Transverse colon (tissue), 4 donors: ENCODE data around the gene XXYLT1. TPM values are rescaled to one million over a fixed set of nuclear protein-coding genes. Genes with fewer than 3 reads are reported as not detected.

ENCODE experiments used
- DNase-seq: peaks from one replicate; pipeline ENCODE4 v3.0.0-alpha.2; 2019
- H3K27ac ChIP-seq, 4 donors: fragments of 200-600 bp; sonication (generic); 2 replicates each; pipeline ENCODE4 v1.5.1; 2016 to 2018; ENCODE audit warnings: inconsistent platforms in 4 of 4
- H3K27me3 ChIP-seq: fragments of 200-600 bp; sonication (generic); 2 replicates; pipeline ENCODE4 v1.5.1; 2017; ENCODE audit warnings: inconsistent platforms
- H3K36me3 ChIP-seq, 4 donors: fragments of 200-600 bp; sonication (generic); 2 replicates each; pipeline ENCODE4 v1.5.1; 2017 to 2019; ENCODE audit warnings: inconsistent platforms in 4 of 4
- H3K4me1 ChIP-seq, 4 donors: fragments of 200-600 bp; sonication (generic); 2 replicates each; pipeline ENCODE4 v1.5.1; 2017 to 2020; ENCODE audit warnings: inconsistent platforms in 4 of 4
- H3K4me3 ChIP-seq, 4 donors: fragments of 200-600 bp; sonication (generic); 1 replicate in 1 of 4; 2 replicates in 3 of 4; pipeline versions ENCODE4 v1.5.1 to v1.6.1; 2017 to 2019; ENCODE audit warnings: inconsistent platforms in 4 of 4
- H3K9me3 ChIP-seq, 2 donors: fragments of 200-600 bp; sonication (generic); 2 replicates each; pipeline ENCODE4 v1.5.1; 2017 to 2019; ENCODE audit warnings: inconsistent platforms in 2 of 2
- CTCF ChIP-seq, 5 experiments: fragments of 200-600 bp in 3 of 5; fragments of 450-650 bp in 2 of 5; sonication (generic) in 3 of 5; IDR thresholded peaks; 1 replicate in 2 of 5; 2 replicates in 3 of 5; pipeline ENCODE4 v1.5.1; 2016 to 2017; ENCODE audit warnings: antibody characterized with exemption in 5 of 5, inconsistent platforms in 3 of 5, mild to moderate bottlenecking in 2 of 5, moderate library complexity in 1 of 5
- EP300 ChIP-seq: sonication (generic); formaldehyde crosslinking; IDR thresholded peaks from one replicate; pipeline ENCODE4 v1.6.1; 2017; ENCODE audit warnings: antibody characterized with exemption, low read depth
- POLR2A ChIP-seq: fragments of 450-650 bp; IDR thresholded peaks from one replicate; pipeline ENCODE4 v1.6.1; 2016; ENCODE audit warnings: antibody characterized with exemption, mild to moderate bottlenecking, moderate library complexity
- POLR2AphosphoS5 ChIP-seq, 3 donors: sonication (generic); formaldehyde crosslinking; IDR thresholded peaks; one replicate each; pipeline ENCODE4 v1.6.1; 2016; ENCODE audit warnings: antibody characterized with exemption in 3 of 3
- WGBS, 2 donors: methylation state at CpG; one replicate each; pipeline ENCODE4 v1.1.5; 2018; ENCODE audit warnings: low coverage in 1 of 2; 5-methylcytosine and 5-hydroxymethylcytosine counted together
- in situ Hi-C, 4 donors: fragments of 200-750 bp; cut with MboI; loops; one replicate each; pipeline versions ENCODE4 v1.15.0 to v1.15.1; 2017; ENCODE audit warnings: low sequenced_read_pairs in 3 of 4, low pct_ligation_motif_present in 1 of 4, low pct_unique_long_range_greater_than_20kb in 1 of 4
- intact Hi-C: fragments of 100-400 bp; cut with DNase I; formaldehyde crosslinking; loops from one replicate; pipeline ENCODE4 v1.15.1; 2023; ENCODE audit warnings: low total_unique reads
- total RNA-seq, 4 donors: library from RNA; depleted of rRNA; stranded (reverse); fragments of >200 nt; gene quantifications; one replicate each; pipeline ENCODE4 v1.1.0, GENCODE V29; 2016

XXYLT1 gene
- total RNA-seq, 4 donors from 2014 or later: 3.0 to 10.0 (median 5.9) TPM

DNA sequence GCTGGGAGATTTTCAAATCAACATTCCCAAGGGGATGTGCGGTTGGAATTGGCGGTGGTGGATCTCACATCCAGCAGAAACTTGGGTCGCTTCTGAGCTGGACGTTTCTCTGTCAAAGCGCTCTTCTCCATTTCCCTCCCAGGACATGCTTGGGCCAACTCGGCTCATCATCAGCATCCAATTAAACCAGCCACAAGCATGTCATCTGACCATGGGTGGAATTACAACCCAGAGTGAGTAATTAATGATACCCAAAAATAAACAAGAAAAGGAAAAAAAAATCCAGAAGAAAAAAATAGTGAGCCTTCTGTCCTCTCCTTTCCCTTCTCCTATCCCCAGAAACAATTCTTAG, 111.2 kb downstream of the XXYLT1 start:
- 83 to 85% methylated on average over 1 to 6 of the region's 6 CpGs for WGBS, 2 donors
- intact Hi-C loops (loop anchor here (10.0 kb wide), 1 partner anchor 95 kb away; no protein-coding TSS in a partner anchor), in situ Hi-C loops (no loop called here)
- no peaks in the 10 kb centered on the region for H3K9me3 ChIP-seq
- TF ChIP-seq POLR2A (no peak), EP300 (no peak), POLR2AphosphoS5 (IDR thresholded peaks at IDR 0.05) (no peak), CTCF (IDR thresholded peaks at IDR 0.05) (no peak)
- no peaks in the 10 kb centered on the region for H3K27me3 ChIP-seq
- no peaks in the 10 kb centered on the region for H3K36me3 ChIP-seq
- DNase-seq: no peak
- H3K4me3 ChIP-seq: no peak overlapping the region
- H3K27ac ChIP-seq: peak overlapping the region; percentile 59 to 81 (median 68)
- H3K4me1 ChIP-seq: peaks cover 31 to 51% (median 35%) of the 10 kb centered on the region in 4 donors

- peak overlapping the region; percentile 59 to 81 (median 68) for H3K27ac ChIP-seq
- intact Hi-C loops (loop anchor here (10.0 kb wide), 1 partner anchor 96 kb away; no protein-coding TSS in a partner anchor), in situ Hi-C loops (no loop called here)
Measured at GRCh38 chr3:195159117-195159813, 111.7 kb downstream of the XXYLT1 start.

GRCh38 chr3:195156286-195156890, 114.6 kb downstream of the XXYLT1 start:
- in situ Hi-C loops: no loop called here
- intact Hi-C loops: loop anchor here (1.0 to 10.0 kb wide), 2 partner anchors 17 to 98 kb away; no protein-coding TSS in a partner anchor
- no peaks in the 10 kb centered on the region for H3K36me3 ChIP-seq

More at GRCh38 chr3:195159117-195159813, 111.7 kb downstream of the XXYLT1 start:
- no peak overlapping the region for H3K4me3 ChIP-seq
- H3K36me3 ChIP-seq: no peaks in the 10 kb centered on the region
- peaks cover 36 to 57% (median 40%) of the 10 kb centered on the region in 4 donors for H3K4me1 ChIP-seq
- no peak for DNase-seq
- no peaks in the 10 kb centered on the region for H3K27me3 ChIP-seq
- H3K9me3 ChIP-seq: no peaks in the 10 kb centered on the region
- 86% methylated on average over 10 of the region's 10 CpGs; no CpG with 5 or more reads in 1 of the 2 donors for WGBS, 2 donors
- TF ChIP-seq CTCF (IDR thresholded peaks at IDR 0.05) (no peak), POLR2AphosphoS5 (IDR thresholded peaks at IDR 0.05) (no peak), EP300 (no peak), POLR2A (no peak)

More at GRCh38 chr3:195156286-195156890, 114.6 kb downstream of the XXYLT1 start:
- TF ChIP-seq POLR2AphosphoS5 (IDR thresholded peaks at IDR 0.05): no peak
- no peak for TF ChIP-seq EP300
- no peak for TF ChIP-seq CTCF (IDR thresholded peaks at IDR 0.05)
- TF ChIP-seq POLR2A: no peak
- no peak for DNase-seq
- 88 to 99% methylated on average over 12 to 20 of the region's 20 CpGs for WGBS, 2 donors
- Histone ChIP-seq H3K4me3 (no peak overlapping the region), H3K9me3 (no peaks in the 10 kb centered on the region), H3K4me1 (peaks cover 53 to 74% (median 55%) of the 10 kb centered on the region in 4 donors), H3K27me3 (no peaks in the 10 kb centered on the region), H3K27ac (peak overlapping the region; percentile 80 to 89 (median 85))
